DMS79 (cell line): ENCODE results near the gene TOR1AIP2.
"Not testable (repeated sequence)": the region's sequence is repeated elsewhere in the genome, so short reads cannot be mapped to it uniquely, and the experiment has no call there.

Experiments
- DNase-seq: peaks from one replicate; lab custom pipeline; 2025; lab: John Stamatoyannopoulos, UW

TOR1AIP2 gene

GRCh38 chr1:179875596-179876299, 1.9 kb downstream of the TOR1AIP2 start:
- DNase-seq = no peak

GRCh38 chr1:179873438-179873851, 4.2 kb downstream of the TOR1AIP2 start:
- DNase-seq = no peak

GRCh38 chr1:179872558-179872957, 5.0 kb downstream of the TOR1AIP2 start:
- no peak for DNase-seq

GRCh38 chr1:179871940-179872339, 5.7 kb downstream of the TOR1AIP2 start:
- DNase-seq = no peak

- peak; percentile 24 for DNase-seq
These were observed 6.7 kb downstream of the TOR1AIP2 start for GRCh38 chr1:179870870-179871269.

GRCh38 chr1:179867493-179868330, 9.9 kb downstream of the TOR1AIP2 start:
- no peak for DNase-seq

- DNase-seq = no peak
These were observed 11.0 kb downstream of the TOR1AIP2 start for GRCh38 chr1:179866616-179867015.

- no peak for DNase-seq
These were observed 12.2 kb downstream of the TOR1AIP2 start for GRCh38 chr1:179865377-179865776.

- DNase-seq = no peak
These were observed 17.0 kb downstream of the TOR1AIP2 start for GRCh38 chr1:179860652-179861051.

- DNase-seq = no peak
These were observed 20.6 kb downstream of the TOR1AIP2 start for GRCh38 chr1:179857009-179857408.

GRCh38 chr1:179856296-179856695, 21.3 kb downstream of the TOR1AIP2 start:
- no peak for DNase-seq

- DNase-seq = not testable (repeated sequence)
These were observed 21.8 kb downstream of the TOR1AIP2 start for GRCh38 chr1:179855831-179856230.

- DNase-seq = no peak
These were observed 24.5 kb downstream of the TOR1AIP2 start for GRCh38 chr1:179853102-179853501.

GRCh38 chr1:179848233-179848632, 29.4 kb downstream of the TOR1AIP2 start:
- no peak for DNase-seq

- DNase-seq = no peak
These were observed 37.5 kb downstream of the TOR1AIP2 start for GRCh38 chr1:179840107-179840506.

GRCh38 chr1:179836686-179837445, 40.7 kb downstream of the TOR1AIP2 start:
- DNase-seq = not testable (repeated sequence)

GRCh38 chr1:179831852-179832699, 45.5 kb downstream of the TOR1AIP2 start:
- peak; percentile 24 for DNase-seq

GRCh38 chr1:179831225-179831624, 46.4 kb downstream of the TOR1AIP2 start:
- peak; percentile 24 for DNase-seq

- no peak for DNase-seq
These were observed 49.0 kb downstream of the TOR1AIP2 start for GRCh38 chr1:179828554-179829110.

GRCh38 chr1:179826626-179827280, 50.9 kb downstream of the TOR1AIP2 start:
- DNase-seq = no peak
